ENCODE results near the gene CHRM2.

CHRM2 gene

GRCh38 chr7:137038706-137039105 lies 170.3 kb downstream of the CHRM2 start:
- TF ChIP-seq CTCF (IDR thresholded peaks at IDR 0.05) = no peak
- Histone ChIP-seq H3K36me3 (no peaks in the 10 kb centered on the region), H3K9me3 (no peaks in the 10 kb centered on the region), H3K27ac (no peak overlapping the region), H3K4me1 (ENCODE audit: control insufficient read depth in 1 of 2, insufficient read depth in 1 of 2, low read depth in 1 of 2, low read length in 1 of 2) (no peaks in the 10 kb centered on the region), H3K4me3 (ENCODE audit: low read depth in 1 of 2, low read length in 1 of 2) (no peak overlapping the region), H3K27me3 (no peaks in the 10 kb centered on the region)

DNA sequence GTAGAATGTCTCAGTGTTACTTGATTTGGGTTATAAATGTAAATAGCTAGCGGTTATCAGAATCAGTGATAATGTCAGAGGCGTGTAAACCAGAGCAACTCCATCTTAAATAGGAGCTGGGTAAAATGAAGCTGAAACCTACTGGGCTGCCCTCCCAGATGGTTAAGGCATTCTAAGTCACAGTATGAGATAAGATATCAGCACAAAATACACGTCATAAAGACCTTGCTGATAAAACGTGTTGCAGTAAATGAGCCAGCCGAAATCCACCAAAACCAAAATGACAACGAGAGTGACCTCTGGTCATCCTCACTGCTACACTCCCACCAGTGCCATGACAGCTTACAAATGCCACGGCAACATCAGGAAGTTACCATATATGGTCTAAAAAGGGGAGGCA lies 172.3 kb downstream of the CHRM2 start:
- Histone ChIP-seq H3K4me3 (ENCODE audit: low read depth in 1 of 2, low read length in 1 of 2) (no peak overlapping the region), H3K4me1 (ENCODE audit: control insufficient read depth in 1 of 2, insufficient read depth in 1 of 2, low read depth in 1 of 2, low read length in 1 of 2) (no peaks in the 10 kb centered on the region), H3K9me3 (no peaks in the 10 kb centered on the region), H3K27ac (no peak overlapping the region), H3K36me3 (no peaks in the 10 kb centered on the region), H3K27me3 (no peaks in the 10 kb centered on the region)
- no peak for TF ChIP-seq CTCF (IDR thresholded peaks at IDR 0.05)

- Histone ChIP-seq H3K36me3 (no peaks in the 10 kb centered on the region), H3K27me3 (no peaks in the 10 kb centered on the region), H3K27ac (no peak overlapping the region), H3K4me1 (ENCODE audit: control insufficient read depth in 1 of 2, insufficient read depth in 1 of 2, low read depth in 1 of 2, low read length in 1 of 2) (no peaks in the 10 kb centered on the region), H3K9me3 (no peaks in the 10 kb centered on the region), H3K4me3 (ENCODE audit: low read depth in 1 of 2, low read length in 1 of 2) (no peak overlapping the region)
- no peak for TF ChIP-seq CTCF (IDR thresholded peaks at IDR 0.05)
Observed at GRCh38 chr7:137045573-137045972, 177.1 kb downstream of the CHRM2 start.

DNA sequence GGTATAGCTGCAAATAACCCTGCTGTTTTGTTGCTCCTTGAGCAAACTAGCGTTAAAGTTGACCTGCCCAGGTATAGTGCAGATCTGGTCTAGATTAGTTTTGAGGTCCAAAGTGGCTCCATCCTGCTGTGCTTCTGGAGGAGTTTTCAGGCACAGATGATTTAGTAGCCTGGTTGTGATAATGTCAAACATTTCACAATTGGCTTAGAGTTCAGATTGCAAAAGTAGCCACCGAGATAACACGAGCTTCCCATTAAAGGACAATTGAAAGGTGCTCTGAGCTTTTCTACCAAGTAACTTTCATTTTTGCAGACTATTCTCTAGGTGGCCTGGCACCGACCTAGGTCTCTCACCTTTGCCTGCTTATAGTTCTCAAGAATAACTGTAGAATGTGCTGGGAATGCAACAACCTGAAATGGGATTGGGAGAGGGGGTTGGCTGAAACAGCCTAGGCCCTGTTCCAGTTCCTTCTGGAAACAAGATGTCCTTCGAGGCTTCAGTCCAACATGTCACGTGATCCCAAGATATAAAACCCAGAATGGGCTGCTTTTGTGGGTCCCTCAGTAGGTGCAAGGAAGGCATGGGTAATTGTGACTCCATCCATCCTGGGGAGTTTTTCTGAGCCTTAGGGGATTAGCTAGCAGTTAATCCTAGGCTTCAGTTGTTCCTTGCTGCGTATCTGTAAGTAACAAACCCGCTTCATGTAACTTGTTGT lies 201.0 kb downstream of the CHRM2 start:
- H3K27ac ChIP-seq = no peak overlapping the region
- no peaks in the 10 kb centered on the region for H3K9me3 ChIP-seq

More for the DNA sequence above, 201.0 kb downstream of the CHRM2 start:
- Histone ChIP-seq H3K4me1 (ENCODE audit: control insufficient read depth in 1 of 2, insufficient read depth in 1 of 2, low read depth in 1 of 2, low read length in 1 of 2) (no peaks in the 10 kb centered on the region), H3K4me3 (ENCODE audit: low read depth in 1 of 2, low read length in 1 of 2) (no peak overlapping the region), H3K27me3 (no peaks in the 10 kb centered on the region), H3K36me3 (no peaks in the 10 kb centered on the region)
- no peak for TF ChIP-seq CTCF (IDR thresholded peaks at IDR 0.05)
